H9 (cell line): ENCODE results near the gene PDE3A. TPM values are rescaled to one million over a fixed set of nuclear protein-coding genes. Genes with fewer than 3 reads are reported as not detected.

Experiments used
- DNase-seq: peaks from one replicate; pipeline ENCODE4 v3.0.0-alpha.2; 2017
- H2AFZ ChIP-seq: one replicate; pipeline ENCODE4 v1.6.1; 2013; ENCODE audit warnings: mild to moderate bottlenecking, low read length, control low read depth, moderate library complexity
- H2AK5ac ChIP-seq: 2 replicates; pipeline ENCODE4 v1.6.1; 2013; ENCODE audit warnings: low read length, control low read depth, mixed read lengths; ENCODE audit not compliant: insufficient read length
- H2BK120ac ChIP-seq: one replicate; pipeline ENCODE4 v1.6.1; 2013; ENCODE audit warnings: low read depth, mild to moderate bottlenecking, low read length, control low read depth, inconsistent platforms; ENCODE audit not compliant: poor library complexity, severe bottlenecking
- H2BK12ac ChIP-seq: 2 replicates; pipeline ENCODE4 v1.6.1; 2013; ENCODE audit warnings: low read length, control low read depth, mixed read lengths, low read depth; ENCODE audit not compliant: insufficient read length
- H2BK15ac ChIP-seq: 2 replicates; pipeline ENCODE4 v1.6.1; 2013; ENCODE audit warnings: low read depth, low read length, control low read depth
- H2BK20ac ChIP-seq: one replicate; pipeline ENCODE4 v1.6.1; 2013; ENCODE audit warnings: low read depth, mild to moderate bottlenecking, low read length, control low read depth, inconsistent platforms; ENCODE audit not compliant: poor library complexity, severe bottlenecking
- H2BK5ac ChIP-seq: 2 replicates; pipeline ENCODE4 v1.6.1; 2013; ENCODE audit warnings: low read length, control low read depth, mixed read lengths; ENCODE audit not compliant: insufficient read length
- H3K14ac ChIP-seq: 2 replicates; pipeline ENCODE4 v1.6.1; 2013; ENCODE audit warnings: low read length, control low read depth; ENCODE audit not compliant: insufficient read depth
- H3K18ac ChIP-seq: 2 replicates; pipeline ENCODE4 v1.6.1; 2013; ENCODE audit warnings: low read depth, mild to moderate bottlenecking, mixed read lengths, low read length, control low read depth; ENCODE audit not compliant: insufficient read length
- H3K23ac ChIP-seq: 2 replicates; pipeline ENCODE4 v1.6.1; 2013; ENCODE audit warnings: low read length, control low read depth, mixed read lengths, low read depth; ENCODE audit not compliant: insufficient read length
- H3K23me2 ChIP-seq: 2 replicates; pipeline ENCODE4 v1.6.1; 2013; ENCODE audit warnings: low read depth, mild to moderate bottlenecking, mixed read lengths, low read length, control low read depth; ENCODE audit not compliant: insufficient read length, poor library complexity, severe bottlenecking
- H3K27ac ChIP-seq: 2 replicates; pipeline ENCODE4 v1.5.1; 2013; ENCODE audit warnings: low read length, control low read depth, mixed read lengths, low read depth; ENCODE audit not compliant: insufficient read length
- H3K27me3 ChIP-seq: 2 replicates; pipeline ENCODE4 v1.6.1; 2013; ENCODE audit warnings: low read length, control low read depth, inconsistent platforms; ENCODE audit not compliant: insufficient read depth
- H3K4ac ChIP-seq: 2 replicates; pipeline ENCODE4 v1.6.1; 2013; ENCODE audit warnings: low read depth, mild to moderate bottlenecking, control low read depth, inconsistent platforms, low read length, moderate library complexity
- H3K4me1 ChIP-seq: 2 replicates; pipeline ENCODE4 v1.6.1; 2013; ENCODE audit warnings: low read length, control low read depth, inconsistent platforms; ENCODE audit not compliant: insufficient read depth
- H3K4me2 ChIP-seq: 2 replicates; pipeline ENCODE4 v1.6.1; 2013; ENCODE audit warnings: low read length, control low read depth, mixed read lengths; ENCODE audit not compliant: insufficient read length, insufficient read depth
- H3K56ac ChIP-seq: 2 replicates; pipeline ENCODE4 v1.6.1; 2013; ENCODE audit warnings: low read depth, mild to moderate bottlenecking, mixed read lengths, low read length, control low read depth; ENCODE audit not compliant: insufficient read length
- H3K79me1 ChIP-seq: 2 replicates; pipeline ENCODE4 v1.6.1; 2013; ENCODE audit warnings: low read depth, mild to moderate bottlenecking, moderate library complexity, low read length, control low read depth, inconsistent platforms; ENCODE audit not compliant: insufficient read depth, poor library complexity, severe bottlenecking
- H3K79me2 ChIP-seq: 2 replicates; pipeline ENCODE4 v1.6.1; 2013; ENCODE audit warnings: low read length, control low read depth, inconsistent platforms; ENCODE audit not compliant: insufficient read depth
- H3K9ac ChIP-seq: 2 replicates; pipeline ENCODE4 v1.6.1; 2013; ENCODE audit warnings: low read length, control low read depth, mixed read lengths; ENCODE audit not compliant: insufficient read length; ENCODE audit errors: extremely low read depth
- H3K9me3 ChIP-seq: one replicate; pipeline ENCODE4 v1.6.1; 2013; ENCODE audit warnings: low read depth, low read length, inconsistent platforms; ENCODE audit not compliant: control insufficient read depth
- H3T11ph ChIP-seq: one replicate; pipeline ENCODE4 v1.6.1; 2013; ENCODE audit warnings: mild to moderate bottlenecking, low read length, control low read depth, inconsistent platforms
- H4K20me1 ChIP-seq: one replicate; pipeline ENCODE4 v1.6.1; 2013; ENCODE audit not compliant: control insufficient read depth, insufficient read length, insufficient read depth
- H4K5ac ChIP-seq: 2 replicates; pipeline ENCODE4 v1.6.1; 2013; ENCODE audit warnings: low read depth, mild to moderate bottlenecking, mixed read lengths, low read length, control low read depth; ENCODE audit not compliant: insufficient read length
- H4K8ac ChIP-seq: replicated peaks from 2 replicates; pipeline ENCODE4 v1.6.1; 2013; ENCODE audit warnings: low read length, control low read depth, mixed read lengths, low read depth; ENCODE audit not compliant: insufficient read length
- H4K91ac ChIP-seq: 2 replicates; pipeline ENCODE4 v1.6.1; 2013; ENCODE audit warnings: low read depth, mild to moderate bottlenecking, moderate library complexity, mixed read lengths, low read length, control low read depth; ENCODE audit not compliant: insufficient read length
- H3K27ac Mint-ChIP-seq, 3 experiments: 2 replicates in 2 of 3; 3 replicates in 1 of 3; pipeline ENCODE4 v1.8.0; 2020 to 2021; ENCODE audit warnings: mixed read lengths in 3 of 3, mild to moderate bottlenecking in 1 of 3, moderate library complexity in 1 of 3
- H3K27me3 Mint-ChIP-seq: 2 replicates; pipeline ENCODE4 v1.8.0; 2021; ENCODE audit warnings: low read depth, mild to moderate bottlenecking, moderate library complexity, mixed read lengths
- H3K36me3 Mint-ChIP-seq, 3 experiments: 2 replicates in 2 of 3; 3 replicates in 1 of 3; pipeline ENCODE4 v1.8.0; 2020 to 2021; ENCODE audit warnings: low read depth in 3 of 3, mixed read lengths in 3 of 3; ENCODE audit not compliant: insufficient read depth in 1 of 3
- H3K4me1 Mint-ChIP-seq, 2 experiments: 2 replicates each; pipeline ENCODE4 v1.8.0; 2020; ENCODE audit warnings: mixed read lengths in 2 of 2
- H3K4me3 Mint-ChIP-seq, 2 experiments: 2 replicates in 1 of 2; 3 replicates in 1 of 2; pipeline ENCODE4 v1.8.0; 2020 to 2021; ENCODE audit warnings: mild to moderate bottlenecking in 2 of 2, mixed read lengths in 2 of 2, moderate library complexity in 1 of 2
- H3K9me3 Mint-ChIP-seq, 2 experiments: 2 replicates in 1 of 2; 3 replicates in 1 of 2; pipeline ENCODE4 v1.8.0; 2020; ENCODE audit warnings: mild to moderate bottlenecking in 2 of 2, mixed read lengths in 2 of 2, moderate library complexity in 1 of 2
- WGBS: extraction: QIAGEN DNeasy Blood & Tissue Kit; methylation state at CpG from one replicate; pipeline ENCODE4 v1.1.7; 2013; ENCODE audit warnings: missing lambda C conversion rate, low lambda C conversion rate, mixed read lengths; ENCODE audit not compliant: insufficient read length; ENCODE audit errors: extremely low coverage; 5-methylcytosine and 5-hydroxymethylcytosine counted together
- total RNA-seq: library from RNA; stranded (reverse); gene quantifications from 2 replicates; pipeline ENCODE4 v1.2.1, GENCODE V29; 2021
- TF ChIP-seq, protein P1 (sequence below): fragments of 200-600 bp; sonication (generic); conservative IDR thresholded peaks from 3 replicates; pipeline ENCODE4 v1.8.0; 2021; ENCODE audit warnings: antibody characterized with exemption, mild to moderate bottlenecking

The PDE3A gene
- total RNA-seq, 1 experiment from 2014 or later, result 3.0 TPM

DNA sequence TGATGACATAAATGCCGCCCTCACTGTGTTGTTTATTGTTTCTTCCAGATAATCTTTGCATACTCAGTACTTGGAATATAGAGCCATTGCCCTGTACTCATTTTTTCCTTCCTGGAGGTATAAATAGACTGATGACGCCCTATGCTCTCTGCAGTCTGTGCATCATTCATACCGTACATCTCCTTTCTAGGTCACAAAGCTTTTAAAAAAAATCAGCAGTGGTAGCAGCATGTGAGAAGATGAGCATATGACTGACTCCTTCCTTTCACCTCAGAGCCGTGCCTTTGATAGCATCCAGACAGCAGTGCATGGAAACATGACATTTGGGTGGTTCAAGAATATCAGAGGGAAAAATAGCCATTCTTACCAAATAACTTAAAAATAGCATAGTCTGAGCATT is 77.3 kb downstream of the PDE3A start:
- H2BK15ac ChIP-seq, result no peak overlapping the region
- H3K79me2 ChIP-seq, result no peaks in the 10 kb centered on the region
- no peaks in the 10 kb centered on the region; a peak in 1 of 7 replicates for H3K36me3 Mint-ChIP-seq

More for the DNA sequence above, 77.3 kb downstream of the PDE3A start:
- H2AK5ac ChIP-seq, result no peak overlapping the region
- no peak overlapping the region for H3K27ac ChIP-seq
- Mint-ChIP-seq H3K4me3 (no peak overlapping the region), H3K27ac (no peak overlapping the region), H3K9me3 (no peaks in the 10 kb centered on the region), H3K4me1 (peaks cover 62 to 65% of the 10 kb centered on the region in 2 experiments), H3K27me3 (no peaks in the 10 kb centered on the region)
- no peak overlapping the region for H3K23ac ChIP-seq
- H3K9me3 ChIP-seq, result no peaks in the 10 kb centered on the region
- no peak overlapping the region for H3K56ac ChIP-seq
- H3K4me2 ChIP-seq, result no peak overlapping the region
- TF ChIP-seq, protein P1, sequence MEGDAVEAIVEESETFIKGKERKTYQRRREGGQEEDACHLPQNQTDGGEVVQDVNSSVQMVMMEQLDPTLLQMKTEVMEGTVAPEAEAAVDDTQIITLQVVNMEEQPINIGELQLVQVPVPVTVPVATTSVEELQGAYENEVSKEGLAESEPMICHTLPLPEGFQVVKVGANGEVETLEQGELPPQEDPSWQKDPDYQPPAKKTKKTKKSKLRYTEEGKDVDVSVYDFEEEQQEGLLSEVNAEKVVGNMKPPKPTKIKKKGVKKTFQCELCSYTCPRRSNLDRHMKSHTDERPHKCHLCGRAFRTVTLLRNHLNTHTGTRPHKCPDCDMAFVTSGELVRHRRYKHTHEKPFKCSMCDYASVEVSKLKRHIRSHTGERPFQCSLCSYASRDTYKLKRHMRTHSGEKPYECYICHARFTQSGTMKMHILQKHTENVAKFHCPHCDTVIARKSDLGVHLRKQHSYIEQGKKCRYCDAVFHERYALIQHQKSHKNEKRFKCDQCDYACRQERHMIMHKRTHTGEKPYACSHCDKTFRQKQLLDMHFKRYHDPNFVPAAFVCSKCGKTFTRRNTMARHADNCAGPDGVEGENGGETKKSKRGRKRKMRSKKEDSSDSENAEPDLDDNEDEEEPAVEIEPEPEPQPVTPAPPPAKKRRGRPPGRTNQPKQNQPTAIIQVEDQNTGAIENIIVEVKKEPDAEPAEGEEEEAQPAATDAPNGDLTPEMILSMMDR, result no peak
- no peak overlapping the region for H2AFZ ChIP-seq
- H4K91ac ChIP-seq, result no peak overlapping the region
- H3K4me1 ChIP-seq, result peaks cover 11% of the 10 kb centered on the region
- H2BK20ac ChIP-seq, result no peak overlapping the region
- H3K23me2 ChIP-seq, result no peaks in the 10 kb centered on the region
- H4K20me1 ChIP-seq, result no peaks in the 10 kb centered on the region
- no peak overlapping the region for H3T11ph ChIP-seq
- H2BK12ac ChIP-seq, result no peak overlapping the region
- H3K18ac ChIP-seq, result no peak overlapping the region
- no peak overlapping the region for H2BK120ac ChIP-seq
- no peak overlapping the region for H4K8ac ChIP-seq
- H3K4ac ChIP-seq, result no peak overlapping the region
- WGBS, result no CpG with 5 or more reads among the region's 4 CpGs
- no peak overlapping the region for H3K14ac ChIP-seq
- H3K27me3 ChIP-seq, result no peaks in the 10 kb centered on the region
- no peak overlapping the region for H3K9ac ChIP-seq
- no peak overlapping the region for H4K5ac ChIP-seq
- DNase-seq, result no peak
- H2BK5ac ChIP-seq, result no peak overlapping the region
- no peaks in the 10 kb centered on the region for H3K79me1 ChIP-seq
